SIG-M5 (cell line): ENCODE data around the gene PSMB10.
"Not testable (repeated sequence)": the region's sequence is repeated elsewhere in the genome, so short reads cannot be mapped to it uniquely, and the experiment has no call there.

ENCODE experiments used
- DNase-seq: peaks from one replicate; lab custom pipeline; 2025; lab: John Stamatoyannopoulos, UW

Gene PSMB10

DNA sequence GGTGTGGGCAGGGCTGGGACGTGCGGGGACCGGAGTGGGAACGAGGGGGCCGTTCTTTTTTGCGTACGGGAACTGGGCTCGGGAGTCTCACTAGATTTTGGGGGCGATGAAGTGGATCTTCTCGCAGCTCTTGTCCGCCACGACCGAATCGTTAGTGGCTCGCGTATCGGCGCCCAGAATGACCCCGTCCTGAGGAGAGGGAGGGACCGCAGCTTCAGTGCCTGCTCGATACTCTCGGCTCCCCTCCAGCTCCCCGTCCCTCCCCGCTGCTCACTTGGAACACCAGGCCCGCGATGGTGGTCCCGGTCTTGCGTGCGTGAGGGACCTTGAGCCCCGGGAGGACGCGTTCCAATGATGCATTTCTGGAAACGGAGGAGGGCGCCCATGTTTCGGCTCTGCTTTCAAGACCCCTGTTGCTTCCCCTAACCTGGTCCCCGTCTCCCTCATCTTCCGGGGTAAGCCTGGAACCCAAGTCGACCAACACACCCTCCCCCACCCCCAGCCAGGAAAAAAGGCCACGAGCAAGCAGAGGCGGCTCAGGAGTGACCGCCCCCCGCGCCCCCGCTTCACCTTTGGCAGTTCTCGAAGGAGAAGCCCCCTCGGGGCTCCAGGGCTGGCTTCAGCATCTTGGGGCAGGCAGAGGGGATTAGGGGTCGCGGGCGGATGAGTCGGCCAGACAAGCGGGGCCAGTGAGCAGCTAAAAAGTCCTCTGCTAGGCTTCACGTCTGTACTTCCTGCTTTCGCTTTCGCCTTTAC, at the start of gene PSMB10:
TSS of gene PSMB10 (minus strand) at position 727 of the 756 bp plus-strand sequence. CDS start at position 626, 101 bp downstream.
- no peak for DNase-seq

DNA sequence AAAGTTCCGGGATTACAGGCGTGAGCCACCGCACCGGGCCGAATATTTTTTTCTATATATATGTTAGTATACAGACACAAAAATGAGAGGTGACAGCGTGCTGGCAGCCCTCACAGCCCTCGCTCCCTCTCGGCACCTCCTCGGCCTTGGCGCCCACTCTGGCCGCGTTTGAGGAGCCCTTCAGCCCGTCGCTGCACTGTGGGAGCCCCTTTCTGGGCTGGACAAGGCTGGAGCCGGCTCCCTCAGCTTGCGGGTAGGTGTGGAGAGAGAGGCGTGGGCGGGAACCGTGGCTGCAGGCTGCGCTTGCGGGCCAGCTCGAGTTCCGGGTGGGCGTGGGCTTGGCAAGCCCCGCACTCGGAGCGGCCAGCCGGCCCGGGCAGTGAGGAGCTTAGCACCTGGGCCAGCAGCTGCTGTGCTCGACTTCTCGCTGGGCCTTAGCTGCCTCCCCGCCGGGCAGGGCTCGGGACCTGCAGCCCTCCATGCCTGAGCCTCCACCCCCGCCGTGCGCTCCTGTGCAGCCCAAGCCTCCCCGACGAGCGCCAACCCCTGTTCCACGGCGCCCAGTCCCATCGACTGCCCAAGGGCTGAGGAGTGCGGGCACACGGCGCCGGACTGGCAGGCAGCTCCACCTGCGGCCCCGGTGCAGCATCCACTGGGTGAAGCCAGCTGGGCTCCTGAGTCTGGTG, 45.5 kb upstream of the PSMB10 start:
- no peak for DNase-seq

DNA sequence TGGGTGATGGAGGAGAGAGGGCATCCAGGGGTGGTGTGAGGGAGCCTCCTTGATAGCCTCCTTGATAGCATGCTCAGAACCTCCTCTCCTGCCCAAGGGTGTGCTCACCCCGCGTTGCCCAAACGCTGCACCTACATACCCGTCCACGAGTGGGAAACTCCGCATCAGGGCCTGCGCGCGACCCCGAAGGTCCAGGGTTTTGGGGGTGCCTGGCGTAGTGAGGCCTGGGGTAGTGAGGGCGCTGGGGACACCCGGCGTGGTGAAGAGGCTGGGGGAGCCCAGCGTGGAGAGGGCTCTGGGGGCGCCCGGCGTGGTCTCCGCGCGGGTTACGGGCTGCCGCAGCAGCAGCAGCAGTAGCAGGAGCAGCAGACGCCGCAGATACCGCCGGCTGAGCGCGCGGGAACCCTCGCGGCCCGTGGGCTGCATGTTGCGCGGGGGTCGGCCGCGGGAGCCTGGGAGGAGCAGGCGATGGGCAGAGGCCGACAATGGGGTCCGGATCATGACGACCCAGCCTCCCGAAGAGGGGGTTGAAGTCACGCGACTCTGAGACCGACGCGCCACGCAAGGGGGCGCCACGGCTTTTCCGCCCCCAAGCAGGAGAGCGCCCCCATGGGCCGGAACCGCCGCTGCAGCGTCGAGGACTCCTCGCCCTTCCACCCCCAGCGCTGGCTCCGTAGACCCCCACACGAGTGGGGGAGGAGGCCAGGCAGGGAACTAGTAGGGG, 43.5 kb upstream of the PSMB10 start, which contains the start of gene DPEP3:
TSS of gene DPEP3 (minus strand) at position 545 of the 724 bp plus-strand sequence. CDS start at position 426, 119 bp downstream.
- no peak for DNase-seq

DNA sequence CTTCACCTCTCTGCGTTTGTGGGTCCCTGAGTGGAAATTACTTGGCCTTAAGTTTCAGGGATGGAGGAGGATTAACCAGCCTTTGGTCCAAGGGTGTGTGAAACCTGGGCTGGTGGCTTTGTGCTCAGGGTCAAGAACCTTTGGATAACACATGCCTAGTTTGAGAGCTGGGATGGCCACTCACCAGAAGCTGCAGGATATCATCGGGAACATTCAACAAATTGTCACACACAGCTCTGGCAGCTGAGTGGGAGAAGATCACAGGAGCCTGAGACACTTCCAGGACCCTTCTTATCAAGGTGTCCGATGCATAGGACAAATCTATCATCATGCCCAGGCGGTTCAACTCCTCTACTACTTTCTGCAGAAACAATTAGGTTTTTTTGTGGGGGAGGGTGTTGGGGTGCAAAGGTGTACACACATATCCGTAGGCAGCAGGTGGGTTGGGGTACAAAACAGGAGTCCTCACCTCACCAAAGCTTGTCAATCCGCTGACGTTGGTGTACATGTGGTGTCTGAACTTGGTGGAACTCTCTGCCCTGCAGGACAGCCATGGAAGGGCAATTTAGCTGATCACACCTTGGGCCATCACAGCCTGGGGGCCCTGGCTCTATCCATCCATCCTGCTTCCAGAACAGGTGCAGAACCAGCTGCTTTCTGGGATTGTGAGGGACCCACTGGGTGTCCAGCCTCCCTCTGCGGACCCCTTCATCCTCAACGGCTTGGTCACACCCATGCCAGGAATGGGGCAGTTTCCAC, 41.0 kb upstream of the PSMB10 start:
- no peak for DNase-seq

DNA sequence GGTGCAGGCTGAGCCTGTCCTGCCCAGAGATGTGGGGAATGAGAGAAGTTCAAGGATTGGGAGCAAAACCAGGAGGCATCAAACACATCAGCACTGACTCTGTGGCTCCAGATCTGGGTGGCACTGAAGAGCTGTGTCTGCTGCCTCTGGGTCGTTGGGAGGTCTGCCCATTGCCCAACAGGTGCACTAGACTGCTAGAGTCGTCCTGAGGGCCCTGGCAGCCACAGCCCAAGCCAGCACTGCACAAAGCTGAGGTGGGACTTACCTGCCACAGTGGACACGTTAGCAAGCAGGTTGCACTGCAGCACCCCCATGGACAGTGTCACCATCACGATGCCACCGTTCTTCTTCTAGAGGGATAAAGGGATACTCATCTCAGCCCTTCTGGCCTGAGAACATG, 40.4 kb upstream of the PSMB10 start:
- no peak for DNase-seq

DNA sequence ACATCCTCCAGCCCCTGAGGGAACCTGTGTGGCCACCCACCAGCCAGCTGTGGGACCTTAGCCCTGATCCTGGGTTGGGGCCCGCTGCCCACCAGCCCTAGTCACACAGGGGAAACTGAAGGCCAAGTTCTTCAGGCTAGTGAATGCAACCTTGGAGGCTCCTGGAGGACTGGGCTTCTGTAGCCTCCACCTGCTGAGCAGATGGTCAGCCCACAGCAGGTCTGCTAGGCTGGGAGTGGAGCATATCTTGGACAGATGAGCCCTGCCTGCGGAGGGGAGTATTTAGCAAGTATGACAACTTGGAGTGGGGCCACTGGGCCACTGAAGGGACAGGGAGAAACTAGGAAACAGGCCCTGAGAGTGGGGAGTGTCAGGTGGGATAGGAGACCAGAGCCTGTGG, 39.6 kb upstream of the PSMB10 start:
- no peak for DNase-seq

DNA sequence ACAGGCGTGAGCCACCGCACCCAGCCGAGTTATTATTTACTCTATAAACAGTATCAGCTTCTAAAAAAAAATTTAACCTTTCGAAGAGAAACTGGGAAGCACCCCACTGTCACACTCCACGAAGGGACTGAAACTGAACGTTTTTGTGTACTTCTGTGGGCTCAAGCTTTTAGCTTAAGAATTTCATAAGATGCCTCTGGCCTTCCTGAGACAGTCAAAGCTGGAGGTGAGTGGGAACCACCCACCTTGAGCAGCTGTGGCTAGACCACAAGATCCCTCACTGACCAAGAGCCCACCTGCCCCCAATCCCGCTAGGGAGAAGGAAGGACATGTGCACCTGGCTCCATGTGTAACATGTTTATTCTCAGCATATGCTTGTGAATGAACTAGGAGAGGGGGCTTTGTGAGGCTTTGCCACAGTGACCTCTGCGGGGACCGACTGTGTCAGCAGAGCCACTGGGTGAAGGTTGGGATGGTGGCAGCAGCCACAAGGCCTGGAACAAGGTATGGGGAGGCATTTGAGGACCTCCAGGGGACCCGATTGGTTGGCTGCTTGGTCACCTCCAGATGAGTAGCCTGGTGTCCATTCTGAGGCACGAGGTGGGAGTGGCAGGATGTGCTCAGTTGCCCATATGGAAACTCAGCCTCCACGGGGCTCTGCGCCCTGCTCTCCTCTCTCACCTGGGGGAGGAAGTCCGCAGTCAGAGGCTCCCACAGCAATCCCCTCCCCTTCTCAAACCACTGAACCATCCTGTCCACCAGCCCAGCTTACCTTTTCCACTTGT, 38.9 kb upstream of the PSMB10 start:
- no peak for DNase-seq

DNA sequence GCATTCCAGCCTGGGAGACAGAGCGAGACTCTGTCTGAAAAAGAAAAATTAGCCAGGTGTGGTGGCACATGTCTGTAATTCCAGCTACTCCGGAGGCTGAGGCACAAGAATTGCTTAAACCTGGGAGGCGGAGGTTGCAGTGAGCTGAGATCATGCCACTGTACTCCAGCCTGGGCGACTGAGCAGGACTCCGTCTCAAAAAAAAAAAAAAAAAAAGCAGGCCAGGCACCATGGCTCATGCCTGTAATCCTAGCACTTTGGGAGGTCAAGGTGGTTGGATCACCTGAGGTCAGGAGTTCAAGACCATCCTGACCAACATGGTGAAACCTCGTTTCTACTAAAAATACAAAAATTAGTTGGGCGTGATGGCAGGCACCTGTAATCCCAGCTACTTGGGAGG, 35.6 kb upstream of the PSMB10 start:
- DNase-seq: not testable (repeated sequence)

DNA sequence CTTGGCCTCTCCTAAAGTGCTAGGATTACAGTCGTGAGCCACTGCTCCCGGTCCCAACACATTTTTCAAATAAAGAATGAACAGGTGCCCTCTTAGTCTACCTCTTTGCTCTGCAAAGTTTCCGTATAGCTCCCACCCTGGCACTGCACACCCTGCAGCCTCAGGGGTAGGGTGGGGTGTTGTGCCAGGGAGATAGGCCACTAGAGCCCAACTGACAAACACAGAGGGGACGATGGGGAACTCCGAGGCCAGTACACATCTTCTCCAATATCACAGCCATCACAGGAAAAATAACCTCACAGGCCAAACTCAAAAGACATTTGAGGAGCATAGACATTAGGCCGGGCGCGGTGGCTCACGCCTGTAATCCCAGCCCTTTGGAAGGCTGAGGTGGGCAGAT, 34.5 kb upstream of the PSMB10 start:
- DNase-seq: no peak

DNA sequence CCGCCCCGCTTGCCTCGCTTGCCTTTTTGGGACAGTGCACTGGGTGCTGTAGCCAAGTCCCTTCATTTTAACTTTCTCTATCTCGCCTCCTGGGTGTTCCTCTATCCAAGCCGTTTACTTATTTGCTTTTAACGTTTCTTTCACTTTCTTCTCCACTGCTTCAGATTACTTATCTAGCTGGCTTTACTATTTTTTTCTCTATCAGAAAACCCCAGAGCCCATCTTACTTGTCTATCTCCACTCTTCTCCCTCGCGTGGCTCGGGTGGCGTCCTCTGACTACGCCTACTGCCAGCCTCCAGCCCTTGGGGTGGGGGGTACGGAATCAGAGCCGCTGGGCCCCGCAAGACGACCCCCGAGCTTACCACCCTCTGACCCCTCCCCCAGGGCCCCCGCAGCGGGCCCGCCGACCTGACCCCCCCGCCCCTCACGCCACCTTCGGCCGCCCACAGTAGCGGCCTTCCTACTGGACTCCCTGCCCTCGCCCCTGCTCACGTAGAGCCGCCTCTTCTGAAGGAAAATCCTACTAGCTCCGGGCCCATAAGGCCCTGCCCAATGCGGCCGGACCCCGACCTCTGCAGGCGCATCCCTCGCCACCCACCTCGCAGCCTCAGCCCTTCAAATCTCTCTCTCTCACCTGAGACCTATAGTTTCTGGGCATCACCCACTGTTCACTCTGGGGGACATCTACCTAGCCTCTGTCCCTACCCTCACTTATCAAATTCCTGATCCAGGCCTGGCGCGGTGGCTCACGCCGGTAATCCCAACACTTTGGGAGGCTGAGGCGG, 32.8 kb upstream of the PSMB10 start:
- no peak for DNase-seq

DNA sequence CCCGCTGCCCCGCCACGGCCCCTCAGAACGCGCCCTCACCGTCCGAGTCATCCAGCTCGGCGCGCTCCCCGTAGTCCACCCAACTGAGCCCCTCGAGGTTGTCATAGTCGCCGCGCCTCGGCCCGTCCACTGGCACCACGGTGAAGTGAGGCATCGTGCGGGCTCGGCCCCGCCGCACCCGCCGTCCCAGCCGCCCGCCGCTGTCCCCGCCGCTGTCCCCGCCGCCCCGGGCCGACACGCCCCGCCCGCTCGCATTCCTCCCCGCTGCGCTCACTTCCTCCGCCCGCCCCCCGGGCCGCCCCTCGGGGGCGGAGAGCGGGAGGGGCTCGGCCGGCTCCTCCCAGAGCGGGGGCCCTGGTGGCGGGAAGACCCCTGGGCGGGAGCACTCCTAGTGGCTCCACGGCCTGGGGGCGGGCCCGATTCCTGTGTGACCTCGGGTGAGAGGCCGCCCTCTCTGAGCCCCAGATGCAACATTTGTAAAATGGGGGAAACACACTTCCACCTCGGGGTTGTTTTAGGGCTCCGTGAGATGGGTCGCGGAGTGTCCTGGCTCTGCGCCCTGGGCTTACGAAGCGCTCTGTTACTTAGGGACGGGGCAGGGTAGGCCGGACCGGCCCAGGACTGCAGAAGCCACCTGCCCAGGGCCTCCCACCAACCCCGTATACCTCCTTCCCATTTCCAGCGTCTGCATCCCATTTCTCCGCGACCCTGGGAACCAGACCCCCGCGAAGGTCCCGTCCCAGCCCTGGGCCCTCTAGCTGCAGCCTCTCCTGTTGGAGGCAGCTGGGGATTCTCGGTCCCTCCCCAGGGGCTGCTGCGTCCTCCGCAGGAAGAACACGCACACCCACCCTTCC, 32.0 kb upstream of the PSMB10 start, which contains the start of gene SLC12A4:
TSS of gene SLC12A4 (minus strand) at position 238 of the 854 bp plus-strand sequence. CDS start at position 154, 84 bp downstream.
- DNase-seq: no peak

DNA sequence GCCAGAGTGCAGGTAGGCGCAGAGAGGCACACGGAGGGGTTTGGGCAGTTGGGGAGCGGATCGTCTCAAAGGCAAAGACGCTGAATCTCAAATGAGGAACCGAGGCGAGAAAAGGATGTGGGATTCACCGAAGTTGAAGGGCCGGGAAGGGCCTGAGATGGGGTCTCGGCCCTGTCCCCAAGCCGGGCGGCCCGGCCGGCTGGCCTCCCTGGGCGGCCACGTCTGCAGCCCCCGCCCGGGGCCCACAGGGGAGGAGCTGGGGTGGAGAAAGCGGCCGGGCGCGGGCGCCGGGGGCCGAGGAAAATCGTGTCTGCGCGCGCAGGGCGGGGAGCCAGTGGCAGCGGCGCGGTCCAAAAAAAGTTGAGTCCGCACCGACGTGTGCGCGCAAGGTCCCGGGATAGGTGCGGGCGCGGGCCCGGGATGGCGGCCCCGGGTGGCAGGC, 31.3 kb upstream of the PSMB10 start:
- no peak for DNase-seq

DNA sequence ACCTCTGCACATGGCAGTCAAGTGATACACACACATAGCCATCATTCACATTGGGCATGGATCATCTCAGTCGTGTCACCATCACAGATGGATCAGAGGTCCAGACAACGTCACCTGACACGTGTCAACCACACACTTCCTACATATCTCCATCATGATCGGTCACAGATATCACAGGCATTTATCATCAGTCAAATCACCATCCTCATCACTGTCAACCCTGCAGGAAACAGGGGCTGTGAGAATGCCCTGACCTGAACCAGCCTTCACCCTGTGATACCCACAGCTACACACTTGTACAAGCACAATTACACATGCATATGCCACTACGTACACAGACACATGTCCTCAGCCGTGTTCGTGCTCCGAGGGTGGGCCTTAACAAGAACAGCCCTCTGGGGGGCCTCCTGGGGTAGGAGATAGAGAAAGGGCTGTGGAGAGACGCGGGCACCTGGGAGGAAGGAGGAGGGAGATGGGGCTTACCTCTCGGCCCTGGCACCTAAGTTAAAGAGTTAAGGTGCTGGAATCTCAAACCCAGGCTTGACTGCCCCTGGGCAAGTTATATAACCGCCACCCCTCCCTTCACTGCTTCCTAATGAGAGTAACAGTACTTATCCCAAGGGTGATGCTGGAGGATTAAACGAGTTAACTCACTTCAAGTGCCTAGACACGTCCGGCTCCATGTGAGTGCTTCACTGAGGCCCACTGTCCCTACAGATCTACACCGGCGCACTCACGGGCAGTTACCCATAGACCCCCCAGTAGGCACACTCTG, 30.7 kb upstream of the PSMB10 start:
- DNase-seq: no peak

DNA sequence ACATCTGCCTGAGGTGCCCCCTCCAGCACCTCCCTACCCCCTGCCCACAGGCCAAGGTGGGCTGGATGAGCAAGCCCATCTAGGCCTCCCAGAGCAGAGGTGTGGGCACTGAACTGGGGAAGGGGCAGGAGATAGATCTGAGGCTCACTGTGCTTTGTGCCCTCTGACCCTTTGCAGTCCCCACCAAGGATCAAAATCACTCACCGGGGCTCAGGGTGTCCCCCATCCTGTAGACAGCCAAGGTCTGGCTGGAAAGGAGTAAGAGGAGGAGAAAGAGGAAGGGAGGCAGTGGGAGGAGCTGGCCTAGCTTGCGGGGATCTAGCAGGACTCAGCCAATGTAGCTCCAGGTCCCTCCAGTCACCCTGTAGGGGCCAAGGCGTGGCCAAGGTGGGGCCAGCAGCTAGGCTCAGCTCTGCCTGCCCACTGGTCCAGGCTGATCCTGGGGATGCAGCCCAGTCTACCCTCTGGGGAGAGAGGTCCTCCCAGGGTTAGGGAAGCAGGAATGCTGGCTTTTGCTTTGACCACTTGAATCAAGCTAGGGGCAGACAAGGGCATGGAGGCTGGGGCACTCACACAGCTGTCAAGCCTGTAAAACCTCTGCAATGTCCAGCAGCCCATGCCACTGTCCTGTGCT, 30.0 kb upstream of the PSMB10 start:
- no peak for DNase-seq

DNA sequence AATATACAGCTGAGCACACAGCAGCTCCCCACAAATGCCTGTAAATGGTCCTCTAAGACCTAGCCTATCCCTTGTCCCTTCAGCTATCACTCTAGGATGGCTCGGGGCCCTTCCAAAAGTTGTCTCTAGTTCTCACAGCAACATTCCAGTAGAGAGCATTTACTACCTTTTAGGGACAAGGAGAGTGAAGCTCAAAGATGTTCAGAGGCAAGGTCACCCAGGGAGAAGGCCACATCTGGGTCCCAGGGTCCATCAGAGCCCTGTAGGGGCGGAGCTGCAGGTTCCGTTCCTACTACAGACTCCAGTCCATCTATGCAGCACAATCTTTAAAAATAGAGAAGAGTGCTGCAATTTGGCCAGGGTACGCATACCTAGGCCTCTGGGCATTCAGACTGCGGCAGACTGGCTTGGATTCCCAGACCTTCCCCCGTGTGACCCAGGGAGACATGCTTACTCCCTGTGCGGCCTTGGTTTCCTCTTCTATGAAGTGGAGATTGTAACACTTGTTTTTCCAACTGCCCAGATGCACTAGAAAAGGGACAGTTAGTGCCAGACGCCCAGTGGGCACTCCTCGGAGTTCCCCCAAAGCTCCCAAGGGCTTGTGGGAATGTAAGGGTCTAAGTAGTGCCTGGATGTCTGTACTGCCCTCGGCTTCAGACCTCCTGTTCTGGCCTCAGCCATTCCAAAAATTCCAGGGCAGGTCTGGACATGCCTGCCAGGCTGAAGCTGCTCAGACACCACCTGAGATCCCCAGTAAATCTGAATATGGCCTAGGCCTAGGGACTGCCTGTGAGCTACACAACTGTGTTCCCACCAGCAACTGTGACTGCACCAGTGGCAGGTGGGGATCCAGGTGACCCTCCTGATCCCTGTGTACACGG, 29.3 kb upstream of the PSMB10 start:
- no peak for DNase-seq

DNA sequence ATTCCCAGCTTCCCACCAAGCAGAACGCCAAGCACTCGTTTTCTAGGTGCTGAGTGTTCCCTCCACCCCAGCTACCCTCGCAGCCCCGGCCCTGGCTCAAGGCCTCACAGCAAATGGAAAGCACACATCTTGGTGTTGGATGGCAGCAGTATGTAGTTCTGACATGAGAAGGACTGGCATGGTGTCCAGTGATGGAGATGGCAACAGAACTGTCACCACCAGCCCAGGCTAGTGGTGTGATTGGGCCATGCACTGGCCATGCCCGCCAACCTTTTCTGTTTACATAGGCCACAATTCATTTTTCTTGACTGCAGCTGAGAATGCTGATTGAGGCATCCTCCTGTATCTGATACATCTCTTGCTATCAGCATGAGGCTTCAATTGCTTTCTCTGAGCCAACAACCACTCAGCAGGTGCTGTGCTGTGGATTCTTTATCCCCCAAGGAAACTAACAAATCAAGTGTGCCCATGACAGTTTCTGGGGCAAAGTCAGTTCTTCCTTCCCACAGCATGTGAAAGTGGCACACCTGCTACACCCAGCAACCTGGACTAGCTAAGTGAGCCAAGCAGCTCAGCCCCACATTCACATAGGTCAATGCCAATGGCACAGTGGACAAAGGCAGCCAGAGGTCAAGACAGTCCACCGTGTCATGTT, 28.0 kb upstream of the PSMB10 start:
- no peak for DNase-seq
